Fibroblast of the aortic adventitia (primary cell): Measurements from ENCODE around the gene USP22. TPM values are rescaled to one million over a fixed set of nuclear protein-coding genes. Genes with fewer than 3 reads are reported as not detected.

Source experiments
- DNase-seq: peaks from one replicate; pipeline ENCODE4 v3.0.0-alpha.2; 2010; ENCODE audit warnings: low read depth
- H3K4me3 ChIP-seq: 2 replicates; pipeline ENCODE4 v1.5.1; 2011; ENCODE audit warnings: low read depth, mild to moderate bottlenecking, control low read depth, low read length, moderate library complexity
- total RNA-seq: library from RNA; depleted of rRNA; stranded (reverse); fragments of >200 nt; gene quantifications from 2 replicates; pipeline ENCODE4 v1.2.3, GENCODE V29; 2012; ENCODE audit warnings: low replicate concordance
- TF ChIP-seq, protein P1 (sequence below): IDR thresholded peaks from 2 replicates; pipeline ENCODE4 v1.5.1; 2011; ENCODE audit warnings: mild to moderate bottlenecking, low read length, control low read depth, inconsistent platforms; ENCODE audit not compliant: insufficient read depth

The USP22 gene
- total RNA-seq, 1 donor, result 214 TPM

DNA sequence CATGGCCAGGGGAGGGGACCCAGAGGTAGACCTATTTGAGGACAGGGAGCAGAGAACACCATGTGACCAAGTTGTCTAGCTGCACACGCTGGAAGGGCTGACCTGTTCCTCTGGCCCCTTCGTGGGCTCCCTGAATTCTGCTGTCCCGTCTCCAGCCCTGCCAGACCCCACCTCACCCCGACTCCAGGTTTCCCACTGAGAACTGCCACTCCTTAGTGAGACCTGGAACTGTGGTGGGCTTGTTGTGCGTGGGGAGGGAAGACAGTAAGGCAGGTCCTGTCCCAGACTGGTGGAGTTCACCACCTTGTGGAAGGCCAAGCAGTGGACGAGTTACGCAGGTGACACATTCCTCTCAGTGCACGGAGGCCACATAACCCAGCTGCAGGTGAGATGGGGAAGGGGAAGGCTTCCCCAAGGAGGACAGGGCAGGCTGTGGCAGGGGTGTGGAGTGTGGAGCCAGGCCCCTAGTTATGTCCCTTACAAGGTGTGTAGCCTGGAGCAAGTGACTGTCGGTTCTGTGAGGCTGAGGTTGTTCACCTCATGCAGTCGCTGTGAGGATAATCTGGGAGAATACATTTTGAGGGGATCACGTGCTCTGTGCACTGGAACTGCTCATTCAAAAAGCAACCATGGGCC, 54.7 kb downstream of the USP22 start:
- TF ChIP-seq, protein P1, sequence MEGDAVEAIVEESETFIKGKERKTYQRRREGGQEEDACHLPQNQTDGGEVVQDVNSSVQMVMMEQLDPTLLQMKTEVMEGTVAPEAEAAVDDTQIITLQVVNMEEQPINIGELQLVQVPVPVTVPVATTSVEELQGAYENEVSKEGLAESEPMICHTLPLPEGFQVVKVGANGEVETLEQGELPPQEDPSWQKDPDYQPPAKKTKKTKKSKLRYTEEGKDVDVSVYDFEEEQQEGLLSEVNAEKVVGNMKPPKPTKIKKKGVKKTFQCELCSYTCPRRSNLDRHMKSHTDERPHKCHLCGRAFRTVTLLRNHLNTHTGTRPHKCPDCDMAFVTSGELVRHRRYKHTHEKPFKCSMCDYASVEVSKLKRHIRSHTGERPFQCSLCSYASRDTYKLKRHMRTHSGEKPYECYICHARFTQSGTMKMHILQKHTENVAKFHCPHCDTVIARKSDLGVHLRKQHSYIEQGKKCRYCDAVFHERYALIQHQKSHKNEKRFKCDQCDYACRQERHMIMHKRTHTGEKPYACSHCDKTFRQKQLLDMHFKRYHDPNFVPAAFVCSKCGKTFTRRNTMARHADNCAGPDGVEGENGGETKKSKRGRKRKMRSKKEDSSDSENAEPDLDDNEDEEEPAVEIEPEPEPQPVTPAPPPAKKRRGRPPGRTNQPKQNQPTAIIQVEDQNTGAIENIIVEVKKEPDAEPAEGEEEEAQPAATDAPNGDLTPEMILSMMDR, result no peak
- no peak for DNase-seq
- H3K4me3 ChIP-seq, result no peak overlapping the region

GRCh38 chr17:20987511-20987910, 55.3 kb downstream of the USP22 start:
- TF ChIP-seq, protein P1, result no peak
- H3K4me3 ChIP-seq, result no peak overlapping the region
- DNase-seq, result no peak

DNA sequence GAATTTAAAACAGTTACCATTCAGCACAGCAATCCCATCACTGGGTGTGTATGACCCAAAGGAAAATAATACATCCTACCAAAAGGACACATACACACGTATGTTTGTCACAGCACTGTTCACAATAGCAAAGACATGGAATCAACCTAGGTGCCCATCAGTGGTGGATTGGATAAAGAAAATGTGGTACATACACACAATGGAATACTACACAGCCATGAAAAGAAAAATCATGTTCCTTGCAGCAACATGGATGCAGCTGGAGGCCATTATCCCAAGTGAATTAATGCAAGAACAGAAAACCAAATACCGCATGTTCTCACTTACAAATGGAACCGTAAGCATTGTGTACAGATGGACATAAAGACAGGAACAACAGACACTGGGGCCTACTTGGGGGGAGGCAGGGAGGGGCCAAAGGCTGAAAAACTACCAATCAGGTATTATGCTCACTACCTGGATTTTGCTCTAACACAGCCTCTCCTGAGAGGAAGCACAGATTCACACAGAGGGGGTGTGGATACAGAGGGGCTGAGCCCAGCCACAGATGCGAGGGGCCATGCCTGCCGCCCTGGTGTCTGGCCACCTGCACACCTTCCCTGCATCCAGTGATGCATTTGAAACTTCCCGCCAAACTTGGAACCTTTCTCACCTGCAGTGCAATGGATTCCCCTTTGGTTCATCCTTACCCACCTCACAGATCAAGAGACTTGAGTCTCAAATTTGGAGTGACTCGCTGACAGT, 55.9 kb downstream of the USP22 start:
- TF ChIP-seq, protein P1, result no peak
- H3K4me3 ChIP-seq, result no peak overlapping the region
- no peak for DNase-seq

DNA sequence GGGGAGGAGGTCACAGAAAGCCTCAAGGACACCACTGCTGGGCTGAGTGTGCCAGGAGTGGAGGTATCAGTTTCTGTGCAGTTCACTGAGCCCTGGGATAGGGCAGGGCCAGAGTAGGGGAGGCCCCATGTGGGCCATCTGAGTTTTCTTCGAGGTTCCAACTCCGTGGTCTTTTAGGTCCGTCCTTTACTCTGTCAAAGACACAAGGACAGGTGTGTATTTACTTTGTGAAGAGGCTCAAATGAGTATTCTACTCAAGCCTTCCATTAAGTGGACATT, 59.5 kb downstream of the USP22 start:
- no peak overlapping the region for H3K4me3 ChIP-seq
- no peak for DNase-seq
- TF ChIP-seq, protein P1, result no peak

GRCh38 chr17:20982589-20983358, 60.0 kb downstream of the USP22 start:
- no peak overlapping the region for H3K4me3 ChIP-seq
- DNase-seq, result no peak
- TF ChIP-seq, protein P1, result no peak

DNA sequence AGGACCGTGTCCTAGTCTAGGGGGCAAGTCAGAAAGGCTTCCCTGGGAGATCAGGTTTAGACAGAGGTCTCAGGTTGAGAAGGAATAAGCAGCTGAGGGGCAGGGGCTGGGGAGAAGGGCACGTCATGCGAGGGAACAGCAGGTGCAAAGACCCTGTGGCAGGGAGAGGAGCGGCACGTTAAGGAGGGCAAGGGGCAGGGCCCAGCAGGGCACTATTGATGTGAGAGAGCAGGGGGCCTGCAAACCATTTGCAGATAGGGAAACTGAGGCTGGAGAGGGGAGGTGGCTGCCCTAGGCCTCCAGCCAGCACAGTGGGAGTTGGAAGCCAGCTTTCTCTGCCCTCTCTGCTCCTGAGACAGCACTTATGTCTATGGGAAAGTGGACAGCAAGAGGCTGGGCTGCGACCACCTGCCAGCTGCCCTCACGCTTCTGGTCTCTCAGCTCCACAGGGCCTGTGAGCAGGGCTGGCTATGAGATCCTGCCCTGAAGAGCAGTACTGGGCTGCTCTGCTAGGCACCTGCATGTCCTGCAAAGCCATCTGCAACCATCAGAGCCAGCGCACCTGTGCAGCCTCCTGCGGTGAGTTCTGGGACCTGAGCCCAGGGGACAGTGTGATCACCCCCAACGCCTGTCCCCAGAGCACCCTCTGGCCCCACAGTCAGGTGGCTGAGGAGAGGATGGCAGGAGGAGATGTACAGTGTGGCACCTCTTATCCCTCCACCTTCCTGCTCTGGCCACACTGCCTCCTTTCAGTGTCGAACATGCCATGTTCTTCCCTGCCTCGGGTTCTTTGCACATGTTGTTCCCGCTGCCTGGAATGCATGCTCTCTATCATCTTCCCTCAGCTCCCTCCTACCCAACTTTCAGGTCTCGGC, 61.5 kb downstream of the USP22 start:
- DNase-seq, result no peak
- H3K4me3 ChIP-seq, result no peak overlapping the region
- TF ChIP-seq, protein P1, result no peak
